ENCODE data around the gene IMMP2L. TPM values are rescaled to one million over a fixed set of nuclear protein-coding genes. Genes with fewer than 3 reads are reported as not detected.

IMMP2L gene
- polyA plus RNA-seq, 1 of the 3 experiments (the other 2 are of a cell fraction), result 10.7 TPM

- H3K4me3 ChIP-seq (ENCODE audit: low read depth in 2 of 2, low read length in 1 of 2), result no peak overlapping the region
- no peak overlapping the region for H3K4me2 ChIP-seq
- no peak overlapping the region for H3K9ac ChIP-seq
- WGBS (ENCODE audit: low lambda C conversion rate), result 54% methylated on average over 3 of the region's 3 CpGs
- H3K9me2 ChIP-seq, result no peaks in the 10 kb centered on the region
- peaks cover 0 to 2% of the 10 kb centered on the region in 2 experiments; a peak in 2 of 4 replicates for H3K4me1 ChIP-seq (ENCODE audit: control insufficient read depth in 1 of 2, insufficient read depth in 2 of 2, low read depth in 1 of 2, low read length in 1 of 2)
- ChIA-PET POLR2A (no interaction called here), CTCF (interaction anchor here (0.6 to 1.7 kb wide), 5 partner anchors 8 to 100 kb away, joined by 3 to 8 read pairs (median 3); no protein-coding TSS in a partner anchor)
- H3K27ac ChIP-seq (ENCODE audit: low read depth in 2 of 2, low read length in 1 of 2), result no peak overlapping the region
- no peaks in the 10 kb centered on the region for H3K79me2 ChIP-seq (ENCODE audit: insufficient read depth)
- no peak overlapping the region for H2AFZ ChIP-seq (ENCODE audit: low read depth)
- no peaks in the 10 kb centered on the region for H3F3A ChIP-seq (replicated peaks; ENCODE audit: insufficient read depth)
- H3K36me3 ChIP-seq (replicated peaks in 1 of 2; ENCODE audit: control insufficient read depth in 1 of 2, insufficient read depth in 2 of 2, low read length in 1 of 2), result peaks cover 3 to 18% of the 10 kb centered on the region in 2 experiments
- no peak for TF ChIP-seq FOXJ3 (CRISPR knock-in tag; IDR thresholded peaks at IDR 0.05)
- peak; percentile 92 for TF ChIP-seq REST (IDR thresholded peaks at IDR 0.05; ENCODE audit: low read depth, low read length)
- TF ChIP-seq NFIC (IDR thresholded peaks at IDR 0.05; ENCODE audit: borderline replicate concordance), result no peak
- TF ChIP-seq PBX3 (IDR thresholded peaks at IDR 0.05), result peak; percentile 48
- H3K9me3 ChIP-seq, result no peaks in the 10 kb centered on the region
- H3K27me3 ChIP-seq (ENCODE audit: insufficient read depth), result no peaks in the 10 kb centered on the region
- H4K20me1 ChIP-seq (ENCODE audit: insufficient read depth), result no peaks in the 10 kb centered on the region
- no peak for DNase-seq
Measured at GRCh38 chr7:111126987-111127386, 435.3 kb downstream of the IMMP2L start.

- CTCF ChIA-PET, result no interaction called here
- no peaks in the 10 kb centered on the region for H4K20me1 ChIP-seq (ENCODE audit: insufficient read depth)
- POLR2A ChIA-PET, result no interaction called here
Measured at GRCh38 chr7:111115966-111116365, 446.3 kb downstream of the IMMP2L start.

More at GRCh38 chr7:111115966-111116365, 446.3 kb downstream of the IMMP2L start:
- H3K27ac ChIP-seq (ENCODE audit: low read depth in 2 of 2, low read length in 1 of 2), result no peak overlapping the region
- no peak for TF ChIP-seq RAD21 (IDR thresholded peaks at IDR 0.05; ENCODE audit: low read length)
- no peak for TF ChIP-seq USF1 (IDR thresholded peaks at IDR 0.05; ENCODE audit: borderline replicate concordance, low read depth)
- no peak overlapping the region for H3K9ac ChIP-seq
- H3K79me2 ChIP-seq (ENCODE audit: insufficient read depth), result no peaks in the 10 kb centered on the region
- H3K36me3 ChIP-seq (replicated peaks in 1 of 2; ENCODE audit: control insufficient read depth in 1 of 2, insufficient read depth in 2 of 2, low read length in 1 of 2), result no peaks in the 10 kb centered on the region
- no peak overlapping the region for H3K4me2 ChIP-seq
- no peaks in the 10 kb centered on the region for H3F3A ChIP-seq (replicated peaks; ENCODE audit: insufficient read depth)
- H3K27me3 ChIP-seq (ENCODE audit: insufficient read depth), result no peaks in the 10 kb centered on the region
- WGBS (ENCODE audit: low lambda C conversion rate), result 98% methylated on average over 2 of the region's 2 CpGs
- H3K9me3 ChIP-seq, result no peaks in the 10 kb centered on the region
- DNase-seq, result no peak
- H2AFZ ChIP-seq (ENCODE audit: low read depth), result no peak overlapping the region
- no peaks in the 10 kb centered on the region for H3K9me2 ChIP-seq
- no peak overlapping the region for H3K4me3 ChIP-seq (ENCODE audit: low read depth in 2 of 2, low read length in 1 of 2)
- H3K4me1 ChIP-seq (ENCODE audit: control insufficient read depth in 1 of 2, insufficient read depth in 2 of 2, low read depth in 1 of 2, low read length in 1 of 2), result peaks cover 11 to 20% of the 10 kb centered on the region in 2 experiments; a peak in 2 of 4 replicates

Data from SK-N-SH (cell line).